Measurements from ENCODE around the gene BCL7B. TPM values are rescaled to one million over a fixed set of nuclear protein-coding genes. Genes with fewer than 3 reads are reported as not detected.

The BCL7B gene
- total RNA-seq, 1 donor from 2014 or later: 32.8 TPM

GRCh38 chr7:73487486-73487885, 70.0 kb downstream of the BCL7B start:
- DNase-seq (ENCODE audit: extremely low spot score, unreplicated experiment): no peak
- Mint-ChIP-seq H3K4me1 (ENCODE audit: unreplicated experiment) (no peaks in the 10 kb centered on the region), H3K27ac (peak overlapping the region; percentile 53), H3K36me3 (peaks cover 30% of the 10 kb centered on the region), H3K4me3 (no peak overlapping the region), H3K27me3 (no peaks in the 10 kb centered on the region), H3K9me3 (no peaks in the 10 kb centered on the region)
- TF ChIP-seq CTCF (conservative IDR thresholded peaks at IDR 0.05): no peak

Other genes starting within 250 kb of the BCL7B start
- gene NSUN5, start 248.9 kb downstream of the BCL7B start, total RNA-seq (ENCODE audit: low replicate concordance): 21.3 and 26.8 TPM in 2 replicates
- 0.76 and 4.6 TPM in 2 replicates for gene TRIM50, start 229.6 kb downstream of the BCL7B start, total RNA-seq (ENCODE audit: low replicate concordance)
- gene FKBP6, start 229.5 kb downstream of the BCL7B start, total RNA-seq (ENCODE audit: low replicate concordance): not detected in 2 replicates
- 0.38 and 1.9 TPM in 2 replicates for gene FZD9, start 123.9 kb downstream of the BCL7B start, total RNA-seq (ENCODE audit: low replicate concordance)
- gene BAZ1B, start 35.4 kb downstream of the BCL7B start, total RNA-seq (ENCODE audit: low replicate concordance): 68.0 and 86.8 TPM in 2 replicates
- 45.9 and 55.8 TPM in 2 replicates for gene TBL2, start 20.9 kb upstream of the BCL7B start, total RNA-seq (ENCODE audit: low replicate concordance)
- 27.8 and 35.6 TPM in 2 replicates for gene MLXIPL, start 66.8 kb upstream of the BCL7B start, total RNA-seq (ENCODE audit: low replicate concordance)
- gene VPS37D, start 110.1 kb upstream of the BCL7B start, total RNA-seq (ENCODE audit: low replicate concordance): 3.8 and 12.9 TPM in 2 replicates
- gene DNAJC30, start 125.8 kb upstream of the BCL7B start, total RNA-seq (ENCODE audit: low replicate concordance): 14.7 and 15.0 TPM in 2 replicates
- gene BUD23, start 125.9 kb upstream of the BCL7B start, total RNA-seq (ENCODE audit: low replicate concordance): 65.8 and 68.4 TPM in 2 replicates
- gene STX1A, start 162.0 kb upstream of the BCL7B start, total RNA-seq (ENCODE audit: low replicate concordance): 27.3 and 35.1 TPM in 2 replicates
- 43.9 and 104 TPM in 2 replicates for gene ABHD11, start 181.1 kb upstream of the BCL7B start, total RNA-seq (ENCODE audit: low replicate concordance)
- gene CLDN3, start 212.6 kb upstream of the BCL7B start, total RNA-seq (ENCODE audit: low replicate concordance): 13.6 and 41.7 TPM in 2 replicates